ENCODE data around the gene ANGEL1.

GRCh38 chr14:76765461-76765931 lies 47.2 kb downstream of the ANGEL1 start:
- no peak for TF ChIP-seq CTCF (IDR thresholded peaks at IDR 0.05 in 8 of 11, conservative IDR thresholded peaks at IDR 0.05 in 3 of 11)
- TF ChIP-seq POLR2A (IDR thresholded peaks at IDR 0.05) = no peak
